NCI-H345 (cell line): ENCODE results near the gene MAGI2.
"Not testable (repeated sequence)": the region's sequence is repeated elsewhere in the genome, so short reads cannot be mapped to it uniquely, and the experiment has no call there.

Experiments
- DNase-seq: peaks from one replicate; lab custom pipeline; 2025; lab: John Stamatoyannopoulos, UW

The MAGI2 gene

GRCh38 chr7:79451580-79451979 is 1.9 kb downstream of the MAGI2 start:
- no peak for DNase-seq

DNA sequence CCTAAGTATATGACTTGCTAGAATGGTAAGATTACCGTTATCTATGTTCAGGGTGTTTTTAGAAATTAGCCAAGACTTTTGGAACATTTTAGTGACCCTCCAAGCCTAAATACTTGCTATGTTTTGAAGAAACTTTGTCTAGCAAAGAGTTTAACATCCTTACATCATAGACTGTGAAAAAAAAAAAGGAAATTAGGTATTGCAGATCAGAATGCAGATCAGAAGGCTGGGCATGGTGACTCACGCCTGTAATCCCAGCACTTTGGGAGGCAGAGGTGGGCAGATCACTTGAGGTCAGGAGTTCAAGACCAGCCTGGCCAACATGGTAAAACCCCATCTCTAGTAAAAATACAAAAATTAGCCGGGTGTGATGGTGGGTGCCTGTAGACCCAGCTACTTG is 10.7 kb downstream of the MAGI2 start:
- not testable (repeated sequence) for DNase-seq

DNA sequence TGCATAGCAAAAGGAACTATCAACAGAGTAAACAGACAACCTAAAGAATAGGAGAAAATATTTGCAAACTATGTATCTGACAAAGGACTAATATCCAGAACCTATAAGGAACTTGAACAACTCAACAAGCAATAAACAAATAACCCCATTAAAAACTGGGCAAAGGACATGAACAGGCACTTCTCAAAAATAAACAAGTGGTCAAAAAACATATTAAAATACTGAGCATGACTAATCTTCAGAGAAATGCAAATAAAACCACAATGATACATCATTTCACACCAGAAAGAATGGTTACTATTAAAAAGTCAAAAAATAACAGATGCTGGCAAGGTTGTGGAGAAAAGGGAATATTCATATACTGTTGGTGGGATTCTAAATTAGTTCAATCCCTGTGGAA is 17.1 kb downstream of the MAGI2 start:
- no peak for DNase-seq

- no peak for DNase-seq
Measured at GRCh38 chr7:79434867-79435266, 18.6 kb downstream of the MAGI2 start.

- no peak for DNase-seq
Measured at GRCh38 chr7:79434098-79434497, 19.4 kb downstream of the MAGI2 start.

GRCh38 chr7:79430391-79430790 is 23.1 kb downstream of the MAGI2 start:
- DNase-seq = no peak

DNA sequence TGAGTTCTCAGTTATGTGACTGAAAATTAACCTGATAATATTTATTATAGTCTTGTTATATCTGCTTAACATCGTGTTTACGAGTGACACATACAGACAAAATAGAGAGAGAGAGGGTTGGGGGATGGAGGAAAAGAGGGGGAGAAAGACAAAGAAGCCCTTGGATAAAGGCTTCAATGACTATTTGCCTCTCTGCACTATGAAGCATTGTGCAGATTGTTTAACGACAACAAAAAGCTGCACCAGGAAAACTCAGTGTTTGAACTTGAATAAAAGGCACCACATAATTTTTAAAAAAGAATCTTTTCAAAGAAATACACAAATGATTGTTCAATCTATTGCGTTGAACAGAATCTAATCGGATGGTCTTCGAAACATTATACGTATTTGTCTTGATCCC is 27.8 kb downstream of the MAGI2 start:
- no peak for DNase-seq

GRCh38 chr7:79421751-79422150 is 31.7 kb downstream of the MAGI2 start:
- DNase-seq = no peak

DNA sequence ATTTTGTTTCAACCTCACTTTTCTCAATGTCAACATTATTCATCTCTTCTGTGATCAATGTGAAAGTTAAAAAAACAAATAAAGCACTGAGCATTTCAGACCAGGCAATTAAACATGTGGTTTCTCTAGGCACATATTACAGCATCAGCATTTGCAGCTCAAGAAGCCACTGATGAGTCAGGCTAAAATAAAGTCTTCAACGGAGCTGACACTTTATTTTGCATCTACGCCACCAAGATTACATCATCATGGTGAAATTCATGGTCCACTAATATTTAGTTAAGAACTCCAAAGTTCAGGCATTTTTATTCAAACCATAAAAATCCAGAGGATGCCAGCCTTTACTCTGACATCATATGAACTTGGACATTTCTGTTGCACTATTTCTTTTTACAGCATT is 33.0 kb downstream of the MAGI2 start:
- no peak for DNase-seq

GRCh38 chr7:79414910-79415309 is 38.6 kb downstream of the MAGI2 start:
- no peak for DNase-seq

GRCh38 chr7:79412915-79413314 is 40.6 kb downstream of the MAGI2 start:
- no peak for DNase-seq

- DNase-seq = no peak
Measured at GRCh38 chr7:79412438-79412837, 41.0 kb downstream of the MAGI2 start.

- DNase-seq = no peak
Measured at GRCh38 chr7:79410345-79410744, 43.1 kb downstream of the MAGI2 start.

GRCh38 chr7:79407351-79407750 is 46.1 kb downstream of the MAGI2 start:
- DNase-seq = no peak

DNA sequence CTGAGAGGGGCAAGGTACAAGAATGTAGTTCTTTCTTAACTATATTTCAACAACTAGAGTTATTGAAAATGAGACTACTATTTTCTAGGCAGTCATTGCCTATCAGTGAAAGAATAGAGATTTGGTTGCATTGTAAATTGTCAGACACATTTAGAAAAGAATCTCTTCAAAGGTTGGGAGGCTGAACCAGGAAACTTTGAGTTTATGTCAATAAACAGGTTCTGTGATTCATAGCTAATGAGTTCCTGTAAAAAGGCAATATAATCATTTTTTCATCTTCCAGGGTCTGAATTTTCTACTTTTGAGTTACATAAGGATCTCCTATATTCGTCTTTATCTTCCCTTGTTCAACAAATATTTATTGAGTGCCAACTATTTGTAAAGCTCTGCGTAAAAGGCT is 47.1 kb downstream of the MAGI2 start:
- no peak for DNase-seq

DNA sequence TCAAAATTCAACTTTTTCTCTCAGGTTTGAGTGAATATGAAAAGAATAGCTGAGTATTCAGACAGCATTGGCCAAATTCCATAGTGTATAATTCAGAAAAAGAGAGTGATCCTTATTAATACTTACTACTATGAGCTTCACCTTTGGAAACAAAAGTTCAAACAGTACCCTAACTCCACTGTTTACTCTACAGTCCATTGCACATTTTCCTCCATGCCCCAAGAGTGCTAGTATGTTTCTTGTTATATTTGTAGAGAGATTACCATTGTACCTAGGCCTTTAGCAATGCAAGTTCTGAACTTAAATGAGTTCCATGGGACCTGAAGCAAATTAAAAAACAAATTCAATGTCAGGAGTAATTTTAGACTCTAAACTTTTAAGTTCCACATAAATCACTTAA is 48.1 kb downstream of the MAGI2 start:
- no peak for DNase-seq

GRCh38 chr7:79403879-79404278 is 49.6 kb downstream of the MAGI2 start:
- peak; percentile 43 for DNase-seq

- DNase-seq = no peak
Measured at GRCh38 chr7:79403451-79403850, 50.0 kb downstream of the MAGI2 start.

GRCh38 chr7:79401254-79401653 is 52.2 kb downstream of the MAGI2 start:
- DNase-seq = no peak

GRCh38 chr7:79400222-79400621 is 53.2 kb downstream of the MAGI2 start:
- no peak for DNase-seq

DNA sequence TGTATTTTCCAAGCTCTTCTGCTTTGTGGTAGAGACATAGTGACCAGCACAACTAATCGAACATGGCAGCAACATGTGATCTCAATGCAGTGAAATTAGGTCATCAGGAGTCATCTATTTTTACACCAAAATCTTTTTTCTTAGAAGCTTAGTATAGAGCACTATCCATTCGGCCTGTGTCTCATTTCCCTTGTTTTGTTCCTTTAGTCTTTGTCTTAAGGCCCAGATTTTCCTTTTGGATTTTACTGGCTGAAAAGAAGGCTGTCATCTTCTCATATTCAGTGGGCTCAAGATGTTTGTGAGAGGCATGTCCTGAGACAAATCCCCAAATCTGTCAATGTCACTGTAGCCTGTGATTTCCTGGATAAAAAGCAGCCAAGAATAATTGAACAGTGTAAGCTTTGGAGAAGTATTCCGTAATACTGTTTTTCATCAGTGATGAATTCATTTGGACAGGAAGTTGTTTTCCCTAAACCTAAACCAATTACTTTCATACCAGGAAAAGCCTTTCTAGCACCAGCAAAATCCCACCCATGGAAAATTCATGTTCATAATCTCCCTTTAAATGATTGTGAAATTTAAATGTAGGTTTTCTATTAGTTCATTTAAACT is 55.2 kb downstream of the MAGI2 start:
- DNase-seq = no peak

- no peak for DNase-seq
Measured at GRCh38 chr7:79386688-79387422, 66.6 kb downstream of the MAGI2 start.

- no peak for DNase-seq
Measured at GRCh38 chr7:79381921-79382320, 71.5 kb downstream of the MAGI2 start.

GRCh38 chr7:79377097-79377496 is 76.4 kb downstream of the MAGI2 start:
- no peak for DNase-seq
